ENCODE results near the gene NUP188.
"Not testable (repeated sequence)": the region's sequence is repeated elsewhere in the genome, so short reads cannot be mapped to it uniquely, and the experiment has no call there.

The NUP188 gene

GRCh38 chr9:129035838-129036237 is 88.3 kb downstream of the NUP188 start:
- not testable (repeated sequence) for H3K27me3 ChIP-seq (replicated peaks; ENCODE audit: control insufficient read depth, insufficient read depth, low read length); DNase-seq (ENCODE audit: low read depth); H3K9me3 ChIP-seq (ENCODE audit: control insufficient read depth, low read length); H3K36me3 ChIP-seq (ENCODE audit: control insufficient read depth, insufficient read depth, low read length, severe bottlenecking)
- peaks cover 16% of the 10 kb centered on the region for H3K4me1 ChIP-seq (ENCODE audit: control insufficient read depth, insufficient read depth, low read length)
- H3K9ac ChIP-seq (ENCODE audit: low read length), result peak overlapping the region; percentile 95
- peak overlapping the region; percentile 97 for H3K4me3 ChIP-seq (ENCODE audit: low read length)

DNA sequence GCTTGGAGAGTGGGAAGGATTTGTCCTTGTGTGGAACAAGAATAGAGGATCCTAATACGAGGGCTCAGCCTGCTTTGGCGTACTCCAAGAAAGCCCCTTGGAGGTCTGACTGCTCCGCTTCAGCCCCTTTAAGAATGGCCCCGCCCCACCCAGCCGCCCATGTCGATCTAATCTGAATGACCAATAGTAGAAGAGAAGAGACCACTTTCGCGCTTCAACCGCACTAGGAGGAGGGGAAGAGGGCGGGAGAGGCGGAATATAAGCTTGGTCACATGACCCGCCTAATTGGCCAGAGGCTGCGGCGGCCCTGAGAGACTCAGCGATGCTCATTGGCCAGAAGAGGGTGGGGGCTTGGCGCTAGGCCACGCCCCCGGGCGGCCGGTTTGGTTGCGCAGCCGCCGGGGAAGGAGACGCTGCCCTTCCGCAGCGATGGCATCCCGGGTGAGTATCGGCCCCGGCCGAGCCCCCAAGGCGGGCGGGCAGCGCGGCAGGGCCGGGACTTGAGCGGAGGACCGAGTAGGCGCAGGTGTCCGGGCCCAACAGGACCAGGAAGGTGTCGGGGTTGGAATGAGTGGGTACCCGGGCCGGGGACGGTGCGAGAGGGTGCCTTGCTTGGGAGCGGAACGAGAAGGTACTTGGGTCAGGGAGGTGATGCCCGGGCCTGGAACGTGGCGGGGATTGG is 88.9 kb downstream of the NUP188 start, which contains the start of gene MIGA2:
Gene MIGA2 (plus strand): TSS at position 386 of the 682 bp plus-strand sequence. CDS start 3,969 bp downstream, outside the sequence.
- H3K4me1 ChIP-seq (ENCODE audit: control insufficient read depth, insufficient read depth, low read length), result peaks cover 16% of the 10 kb centered on the region
- peak within 1 kb of the TSS; percentile 97 for H3K4me3 ChIP-seq (ENCODE audit: low read length)
- no peaks in the 10 kb centered on the region for H3K9me3 ChIP-seq (ENCODE audit: control insufficient read depth, low read length)
- peaks cover 4% of the 10 kb centered on the region for H3K36me3 ChIP-seq (ENCODE audit: control insufficient read depth, insufficient read depth, low read length, severe bottlenecking)
- no peaks in the 10 kb centered on the region for H3K27me3 ChIP-seq (replicated peaks; ENCODE audit: control insufficient read depth, insufficient read depth, low read length)
- peak within 1 kb of the TSS; percentile 95 for H3K9ac ChIP-seq (ENCODE audit: low read length)
- peak; percentile 99 for DNase-seq (ENCODE audit: low read depth)

DNA sequence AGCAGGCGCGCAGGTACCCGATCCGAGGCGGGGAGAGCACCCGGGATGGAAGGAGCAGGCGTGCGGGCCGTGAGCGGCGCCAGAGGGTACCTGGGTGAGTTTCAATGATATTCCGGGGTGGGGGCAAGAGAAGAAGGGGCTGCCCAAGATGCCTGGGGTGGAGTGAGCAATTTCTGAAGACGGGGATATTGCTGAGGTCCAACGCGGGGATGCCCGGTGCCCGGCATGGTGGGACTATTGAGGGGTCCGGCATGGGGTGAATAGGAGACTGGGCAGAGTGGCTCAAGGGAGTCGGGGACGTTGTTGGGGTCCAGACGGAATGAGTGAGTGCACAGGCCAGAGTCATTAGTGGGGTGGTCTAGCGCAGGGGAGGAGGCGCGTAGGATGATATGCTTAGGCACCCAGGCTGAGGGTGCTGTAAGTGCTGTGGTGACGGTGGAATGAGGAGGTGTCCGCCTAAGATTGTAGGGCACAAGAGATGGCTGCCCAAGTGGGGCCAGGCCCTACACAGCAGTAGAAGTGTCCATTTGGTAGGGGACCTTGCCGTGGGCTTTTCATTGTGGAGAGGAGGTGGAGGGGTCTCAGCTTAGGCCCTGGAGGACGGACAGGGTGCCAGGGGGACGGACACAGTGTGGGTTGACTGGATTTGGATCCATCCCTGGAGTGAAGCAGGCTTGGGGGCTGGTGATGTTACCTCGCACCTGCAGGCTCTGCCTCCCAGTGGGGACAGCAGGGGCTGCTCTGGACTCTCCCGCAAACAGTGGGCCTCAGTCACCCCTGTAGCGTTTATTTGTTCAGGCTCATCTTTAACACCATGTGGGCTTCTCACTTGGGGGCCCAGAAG is 89.6 kb downstream of the NUP188 start:
- H3K4me3 ChIP-seq (ENCODE audit: low read length), result peak overlapping the region; percentile 97
- peaks cover 12% of the 10 kb centered on the region for H3K36me3 ChIP-seq (ENCODE audit: control insufficient read depth, insufficient read depth, low read length, severe bottlenecking)
- no peaks in the 10 kb centered on the region for H3K27me3 ChIP-seq (replicated peaks; ENCODE audit: control insufficient read depth, insufficient read depth, low read length)
- no peaks in the 10 kb centered on the region for H3K9me3 ChIP-seq (ENCODE audit: control insufficient read depth, low read length)
- peaks cover 16% of the 10 kb centered on the region for H3K4me1 ChIP-seq (ENCODE audit: control insufficient read depth, insufficient read depth, low read length)
- peak; percentile 32 for DNase-seq (ENCODE audit: low read depth)
- peak overlapping the region; percentile 95 for H3K9ac ChIP-seq (ENCODE audit: low read length)

DNA sequence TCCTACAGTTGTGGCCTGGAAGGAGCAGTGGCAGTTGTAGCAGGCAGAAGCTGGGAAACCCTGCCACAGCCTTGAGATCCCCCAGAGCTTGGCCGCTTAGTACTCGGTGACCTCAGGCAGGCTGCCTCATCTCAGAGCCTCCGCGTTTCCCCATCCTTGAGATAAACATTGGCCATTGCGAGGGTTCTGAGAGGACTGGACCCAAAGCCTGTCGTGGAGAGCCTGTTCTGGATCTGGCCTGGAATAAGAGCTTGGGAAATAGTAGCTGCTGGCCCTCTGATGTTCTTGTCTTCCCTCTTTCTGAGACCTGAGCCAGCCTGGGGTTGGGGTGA is 90.2 kb downstream of the NUP188 start:
- peaks cover 16% of the 10 kb centered on the region for H3K4me1 ChIP-seq (ENCODE audit: control insufficient read depth, insufficient read depth, low read length)
- no peak for DNase-seq (ENCODE audit: low read depth)
- peak overlapping the region; percentile 95 for H3K9ac ChIP-seq (ENCODE audit: low read length)
- H3K4me3 ChIP-seq (ENCODE audit: low read length), result peak overlapping the region; percentile 97
- H3K36me3 ChIP-seq (ENCODE audit: control insufficient read depth, insufficient read depth, low read length, severe bottlenecking), result peaks cover 18% of the 10 kb centered on the region
- no peaks in the 10 kb centered on the region for H3K9me3 ChIP-seq (ENCODE audit: control insufficient read depth, low read length)
- no peaks in the 10 kb centered on the region for H3K27me3 ChIP-seq (replicated peaks; ENCODE audit: control insufficient read depth, insufficient read depth, low read length)

DNA sequence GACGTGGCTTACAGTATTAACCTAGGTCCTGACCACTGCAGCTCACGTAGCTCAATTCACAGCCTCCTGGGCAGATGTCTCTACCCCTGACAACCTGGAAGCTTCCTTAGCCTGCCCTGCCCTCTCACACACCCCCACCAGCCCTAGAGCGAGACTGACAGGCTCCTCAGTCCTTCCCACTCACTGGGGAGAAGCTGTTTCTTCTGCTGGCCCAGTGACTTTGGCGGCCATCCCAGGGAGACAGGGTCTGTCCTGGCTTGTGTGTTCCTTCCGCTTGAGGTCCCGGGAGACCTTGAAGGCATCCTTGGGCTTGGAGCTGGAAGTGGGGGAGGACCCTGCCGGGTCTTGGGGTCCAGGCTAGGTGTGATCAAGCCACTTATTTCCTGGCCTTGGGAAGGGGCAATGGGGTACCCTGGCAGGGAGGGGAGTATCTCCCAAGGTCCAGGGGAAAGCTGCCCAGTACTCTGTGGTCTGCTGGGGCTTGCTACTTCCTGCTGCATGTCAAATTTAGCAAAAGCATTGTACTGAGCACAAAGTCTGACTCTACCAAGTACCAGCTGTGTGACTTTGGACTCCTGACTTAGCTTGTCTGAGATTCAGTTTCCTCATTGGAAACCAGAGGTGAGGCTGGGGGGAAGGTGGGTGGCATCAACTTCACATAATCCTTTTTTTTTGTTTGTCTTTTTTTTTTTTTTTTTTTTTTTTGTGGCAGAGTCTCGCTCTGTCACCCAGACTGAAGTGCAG is 90.8 kb downstream of the NUP188 start:
- H3K4me3 ChIP-seq (ENCODE audit: low read length), result peak overlapping the region; percentile 97
- no peaks in the 10 kb centered on the region for H3K27me3 ChIP-seq (replicated peaks; ENCODE audit: control insufficient read depth, insufficient read depth, low read length)
- peak overlapping the region; percentile 95 for H3K9ac ChIP-seq (ENCODE audit: low read length)
- no peaks in the 10 kb centered on the region for H3K9me3 ChIP-seq (ENCODE audit: control insufficient read depth, low read length)
- no peak for DNase-seq (ENCODE audit: low read depth)
- peaks cover 16% of the 10 kb centered on the region for H3K4me1 ChIP-seq (ENCODE audit: control insufficient read depth, insufficient read depth, low read length)
- H3K36me3 ChIP-seq (ENCODE audit: control insufficient read depth, insufficient read depth, low read length, severe bottlenecking), result peaks cover 20% of the 10 kb centered on the region

GRCh38 chr9:129040113-129040643 is 92.7 kb downstream of the NUP188 start:
- Histone ChIP-seq H3K4me3 (ENCODE audit: low read length) (no peak overlapping the region), H3K27me3 (replicated peaks; ENCODE audit: control insufficient read depth, insufficient read depth, low read length) (no peaks in the 10 kb centered on the region)

DNA sequence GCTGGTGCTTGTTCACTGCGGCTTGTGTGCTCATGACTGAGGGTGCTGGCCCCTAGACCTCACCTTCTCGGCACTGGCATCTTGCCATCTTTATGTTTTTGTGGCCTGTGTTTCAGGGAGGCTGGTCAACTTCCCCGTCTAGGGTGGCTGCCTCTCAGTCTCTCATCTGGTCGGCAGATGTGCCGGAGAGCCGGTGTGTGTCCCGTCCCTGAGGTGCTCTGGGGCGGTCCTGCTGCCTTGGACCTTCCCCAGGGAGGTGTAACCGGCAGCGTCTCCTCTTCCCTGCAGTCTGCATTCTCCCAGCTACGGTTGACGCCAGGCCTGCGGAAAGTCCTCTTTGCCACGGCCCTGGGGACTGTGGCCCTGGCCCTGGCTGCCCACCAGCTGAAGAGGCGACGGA is 94.5 kb downstream of the NUP188 start:
- H3K36me3 ChIP-seq (ENCODE audit: control insufficient read depth, insufficient read depth, low read length, severe bottlenecking), result peaks cover 28% of the 10 kb centered on the region
- no peaks in the 10 kb centered on the region for H3K9me3 ChIP-seq (ENCODE audit: control insufficient read depth, low read length)
- no peak overlapping the region for H3K9ac ChIP-seq (ENCODE audit: low read length)
- no peak overlapping the region for H3K4me3 ChIP-seq (ENCODE audit: low read length)
- peaks cover 15% of the 10 kb centered on the region for H3K4me1 ChIP-seq (ENCODE audit: control insufficient read depth, insufficient read depth, low read length)
- no peak for DNase-seq (ENCODE audit: low read depth)
- no peaks in the 10 kb centered on the region for H3K27me3 ChIP-seq (replicated peaks; ENCODE audit: control insufficient read depth, insufficient read depth, low read length)

More at GRCh38 chr9:129040113-129040643, 92.7 kb downstream of the NUP188 start:
- DNase-seq (ENCODE audit: low read depth), result no peak
- peaks cover 25% of the 10 kb centered on the region for H3K36me3 ChIP-seq (ENCODE audit: control insufficient read depth, insufficient read depth, low read length, severe bottlenecking)
- no peak overlapping the region for H3K9ac ChIP-seq (ENCODE audit: low read length)
- no peaks in the 10 kb centered on the region for H3K9me3 ChIP-seq (ENCODE audit: control insufficient read depth, low read length)
- H3K4me1 ChIP-seq (ENCODE audit: control insufficient read depth, insufficient read depth, low read length), result peaks cover 16% of the 10 kb centered on the region

- no peaks in the 10 kb centered on the region for H3K27me3 ChIP-seq (replicated peaks; ENCODE audit: control insufficient read depth, insufficient read depth, low read length)
- peaks cover 25% of the 10 kb centered on the region for H3K36me3 ChIP-seq (ENCODE audit: control insufficient read depth, insufficient read depth, low read length, severe bottlenecking)
- no peaks in the 10 kb centered on the region for H3K9me3 ChIP-seq (ENCODE audit: control insufficient read depth, low read length)
- no peak overlapping the region for H3K4me3 ChIP-seq (ENCODE audit: low read length)
- no peak for DNase-seq (ENCODE audit: low read depth)
- H3K4me1 ChIP-seq (ENCODE audit: control insufficient read depth, insufficient read depth, low read length), result peaks cover 5% of the 10 kb centered on the region
- H3K9ac ChIP-seq (ENCODE audit: low read length), result no peak overlapping the region
Measured at GRCh38 chr9:129052592-129052991, 105.1 kb downstream of the NUP188 start.

DNA sequence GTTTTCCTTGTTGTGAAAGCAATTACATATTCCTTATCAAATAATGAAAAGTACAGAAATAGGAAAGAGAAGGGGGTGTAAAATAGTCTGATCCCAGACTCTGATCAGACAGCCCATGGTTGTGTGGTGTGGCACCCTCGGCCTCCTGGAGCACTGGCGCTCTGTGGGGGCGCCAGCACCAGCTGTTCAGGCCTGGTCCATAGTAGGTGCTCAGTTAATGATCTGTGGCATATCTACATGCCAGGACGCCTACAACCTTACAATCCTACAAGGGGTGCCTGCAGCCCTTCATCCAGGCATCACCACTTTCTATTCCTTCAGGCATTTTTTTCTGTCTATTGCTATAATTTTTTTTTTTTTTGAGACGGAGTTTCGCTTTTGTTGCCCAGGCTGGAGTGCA is 105.5 kb downstream of the NUP188 start:
- no peaks in the 10 kb centered on the region for H3K9me3 ChIP-seq (ENCODE audit: control insufficient read depth, low read length)
- no peaks in the 10 kb centered on the region for H3K27me3 ChIP-seq (replicated peaks; ENCODE audit: control insufficient read depth, insufficient read depth, low read length)
- H3K36me3 ChIP-seq (ENCODE audit: control insufficient read depth, insufficient read depth, low read length, severe bottlenecking), result peaks cover 21% of the 10 kb centered on the region
- peaks cover 5% of the 10 kb centered on the region for H3K4me1 ChIP-seq (ENCODE audit: control insufficient read depth, insufficient read depth, low read length)
- no peak overlapping the region for H3K4me3 ChIP-seq (ENCODE audit: low read length)
- no peak overlapping the region for H3K9ac ChIP-seq (ENCODE audit: low read length)
- no peak for DNase-seq (ENCODE audit: low read depth)

DNA sequence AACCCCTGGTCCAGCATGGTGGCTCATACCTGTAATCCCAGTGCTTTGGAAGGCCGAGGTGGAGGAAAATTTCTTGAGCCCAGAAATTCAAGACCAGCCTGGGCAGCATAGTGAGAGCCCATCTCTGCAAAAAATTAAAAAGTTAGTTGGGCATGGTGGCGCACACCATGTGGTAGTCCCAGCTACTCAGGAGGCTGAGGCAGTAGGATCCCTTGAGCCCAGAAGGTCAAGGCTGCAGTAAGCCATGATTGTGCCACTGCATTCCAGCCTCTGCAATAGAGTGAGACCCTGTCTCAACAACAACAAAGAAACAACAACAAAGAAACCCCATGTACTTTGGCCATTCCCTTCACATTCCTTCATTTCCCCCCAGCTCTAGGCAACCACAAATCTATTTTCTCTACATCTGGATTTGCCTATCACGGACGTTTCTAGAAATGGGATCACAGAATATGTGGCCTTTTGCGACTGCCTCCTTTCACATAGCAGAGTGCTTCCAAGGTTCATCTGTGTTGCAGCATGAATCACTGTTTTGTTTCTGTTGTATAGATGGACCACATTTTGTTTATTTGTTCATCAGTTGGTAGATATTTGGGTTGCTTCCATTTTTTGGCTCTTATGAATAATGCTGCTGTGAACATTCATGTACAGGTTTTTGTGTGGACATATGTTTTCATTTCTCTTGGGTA is 106.8 kb downstream of the NUP188 start:
- peak; percentile 17 for DNase-seq (ENCODE audit: low read depth)

More for the DNA sequence above, 106.8 kb downstream of the NUP188 start:
- H3K9me3 ChIP-seq (ENCODE audit: control insufficient read depth, low read length), result no peaks in the 10 kb centered on the region
- H3K9ac ChIP-seq (ENCODE audit: low read length), result no peak overlapping the region
- H3K36me3 ChIP-seq (ENCODE audit: control insufficient read depth, insufficient read depth, low read length, severe bottlenecking), result peaks cover 8% of the 10 kb centered on the region
- peaks cover 8% of the 10 kb centered on the region for H3K4me1 ChIP-seq (ENCODE audit: control insufficient read depth, insufficient read depth, low read length)
- H3K4me3 ChIP-seq (ENCODE audit: low read length), result no peak overlapping the region
- H3K27me3 ChIP-seq (replicated peaks; ENCODE audit: control insufficient read depth, insufficient read depth, low read length), result no peaks in the 10 kb centered on the region
